Fibroblast of skin of back (primary cell): ENCODE results near the gene ZNF708.
"Not testable (repeated sequence)": the region's sequence is repeated elsewhere in the genome, so short reads cannot be mapped to it uniquely, and the experiment has no call there.

ENCODE experiments used
- DNase-seq: peaks from one replicate; pipeline ENCODE4 v3.0.0-alpha.2; 2013

The ZNF708 gene

GRCh38 chr19:21260164-21260847 lies 68.9 kb downstream of the ZNF708 start:
- no peak for DNase-seq

- not testable (repeated sequence) for DNase-seq
Observed at GRCh38 chr19:21259421-21260124, 69.6 kb downstream of the ZNF708 start.

DNA sequence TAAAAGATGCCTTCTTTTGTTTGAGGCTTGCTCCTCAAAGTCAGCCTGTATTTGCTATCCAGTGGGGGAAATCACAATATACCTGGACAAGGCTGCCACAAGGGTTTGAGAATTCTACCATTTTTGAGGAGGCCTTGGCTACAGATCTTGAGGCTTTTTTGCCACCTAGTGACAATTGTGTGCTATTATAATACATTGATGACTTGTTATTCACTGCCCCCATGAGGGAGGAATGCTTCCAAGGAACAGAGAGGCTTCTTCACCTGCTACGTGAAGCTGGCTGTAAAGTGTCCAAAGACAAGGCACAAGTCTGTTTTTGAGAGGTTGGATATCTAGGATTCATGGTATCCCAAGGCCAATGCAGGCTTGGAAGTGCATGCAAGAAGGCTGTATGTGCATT lies 72.5 kb downstream of the ZNF708 start:
- peak; percentile 31 for DNase-seq
